Ascending aorta (tissue), 2 donors: ENCODE data around the gene CRABP2. TPM values are rescaled to one million over a fixed set of nuclear protein-coding genes. Genes with fewer than 3 reads are reported as not detected.

Experiments used
- DNase-seq, 2 donors: peaks; one replicate each; pipeline ENCODE4 v3.0.0-alpha.2; 2019; ENCODE audit warnings: low spot score in 2 of 2
- H3K27ac ChIP-seq, 2 donors: fragments of 200-600 bp; sonication (generic); one replicate each; pipeline ENCODE4 v1.5.1; 2016 to 2017; ENCODE audit warnings: mild to moderate bottlenecking in 1 of 2
- H3K27me3 ChIP-seq: fragments of 200-600 bp; sonication (generic); one replicate; pipeline ENCODE4 v1.5.1; 2017
- H3K36me3 ChIP-seq, 2 donors: fragments of 200-600 bp; sonication (generic); one replicate each; pipeline ENCODE4 v1.5.1; 2016
- H3K4me1 ChIP-seq, 2 donors: fragments of 200-600 bp; sonication (generic); one replicate each; pipeline ENCODE4 v1.5.1; 2016 to 2017; ENCODE audit warnings: mild to moderate bottlenecking in 1 of 2
- H3K4me3 ChIP-seq, 2 donors: fragments of 200-600 bp; sonication (generic); one replicate each; pipeline ENCODE4 v1.5.1; 2016 to 2017; ENCODE audit warnings: mild to moderate bottlenecking in 1 of 2
- H3K9me3 ChIP-seq, 2 donors: fragments of 200-600 bp; sonication (generic); one replicate each; pipeline ENCODE4 v1.5.1; 2016
- CTCF ChIP-seq, 3 experiments: fragments of 200-600 bp in 2 of 3; fragments of 450-650 bp in 1 of 3; sonication (generic) in 2 of 3; IDR thresholded peaks; one replicate each; pipeline ENCODE4 v1.5.1; 2016 to 2019; ENCODE audit warnings: antibody characterized with exemption in 3 of 3, mild to moderate bottlenecking in 1 of 3, moderate library complexity in 1 of 3
- intact Hi-C: fragments of 100-400 bp; cut with DNase I; formaldehyde crosslinking; loops from one replicate; pipeline ENCODE4 v1.15.1; 2023
- total RNA-seq: library from RNA; depleted of rRNA; stranded (reverse); fragments of >200 nt; gene quantifications from one replicate; pipeline ENCODE4 v1.1.0, GENCODE V29; 2016

Gene CRABP2
- total RNA-seq, 1 donor from 2014 or later: not detected

DNA sequence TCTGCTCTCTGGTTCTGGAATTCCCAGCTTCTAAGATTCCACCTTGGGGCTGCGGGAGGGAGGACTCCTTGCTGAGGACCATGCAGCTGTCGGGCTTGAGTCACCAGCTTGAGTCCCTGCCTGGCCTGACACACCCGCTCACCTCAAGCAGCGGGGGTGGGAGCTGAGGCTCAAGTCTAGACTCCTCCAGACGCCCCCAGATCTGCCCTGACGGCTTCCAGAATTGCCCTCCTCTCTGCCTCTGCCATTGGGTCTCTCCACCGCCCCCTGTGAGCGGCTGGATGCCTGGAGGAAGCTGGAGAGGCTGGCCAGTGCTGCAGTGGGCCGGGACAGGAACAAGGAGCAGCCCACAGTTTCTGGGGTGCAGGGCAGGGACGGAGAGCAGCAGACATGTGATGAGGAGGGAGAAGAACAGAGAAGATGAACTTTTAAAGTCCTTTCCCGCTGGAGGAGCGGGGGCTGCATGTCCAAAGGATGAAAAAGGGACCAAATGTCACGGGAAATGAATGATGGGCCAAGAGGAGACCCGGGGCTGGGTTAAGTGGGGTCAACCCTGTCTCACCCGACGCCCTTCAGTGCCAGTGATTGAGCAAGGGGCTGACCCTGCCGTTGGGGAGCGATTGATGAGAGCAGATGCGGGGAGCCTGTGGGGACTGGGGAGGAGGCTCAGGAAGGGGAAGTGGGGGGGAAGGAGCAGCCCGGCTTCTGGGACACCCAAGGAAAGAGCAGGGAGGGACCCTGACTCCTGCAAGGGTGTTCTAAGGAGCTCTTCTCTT, 13.5 kb downstream of the CRABP2 start:
- Histone ChIP-seq H3K36me3 (no peaks in the 10 kb centered on the region), H3K27ac (no peak overlapping the region), H3K4me3 (no peak overlapping the region), H3K9me3 (no peaks in the 10 kb centered on the region), H3K4me1 (peaks cover 3 to 8% of the 10 kb centered on the region in 2 donors), H3K27me3 (peaks cover 8% of the 10 kb centered on the region)
- DNase-seq: no peak
- intact Hi-C loops: loop anchor here (10.0 kb wide), 1 partner anchor 203 kb away; the partner anchor contains the start of gene PEAR1
- TF ChIP-seq CTCF (IDR thresholded peaks at IDR 0.05): no peak

GRCh38 chr1:156691191-156691590, 14.2 kb downstream of the CRABP2 start:
- intact Hi-C loops: loop anchor here (10.0 kb wide), 1 partner anchor 204 kb away; the partner anchor contains the start of gene PEAR1
- no peak overlapping the region for H3K4me3 ChIP-seq
- no peak overlapping the region for H3K27ac ChIP-seq
- DNase-seq: no peak
- H3K4me1 ChIP-seq: peaks cover 3 to 8% of the 10 kb centered on the region in 2 donors
- no peak for TF ChIP-seq CTCF (IDR thresholded peaks at IDR 0.05)
- H3K9me3 ChIP-seq: no peaks in the 10 kb centered on the region
- H3K36me3 ChIP-seq: no peaks in the 10 kb centered on the region
- peaks cover 8% of the 10 kb centered on the region for H3K27me3 ChIP-seq

GRCh38 chr1:156690675-156691036, 14.7 kb downstream of the CRABP2 start:
- no peak for TF ChIP-seq CTCF (IDR thresholded peaks at IDR 0.05)
- Histone ChIP-seq H3K4me3 (no peak overlapping the region), H3K36me3 (no peaks in the 10 kb centered on the region), H3K4me1 (peaks cover 3 to 8% of the 10 kb centered on the region in 2 donors), H3K9me3 (no peaks in the 10 kb centered on the region), H3K27ac (no peak overlapping the region), H3K27me3 (peaks cover 8% of the 10 kb centered on the region)
- intact Hi-C loops: loop anchor here (10.0 kb wide), 1 partner anchor 204 kb away; the partner anchor contains the start of gene PEAR1
- DNase-seq: no peak

GRCh38 chr1:156689953-156690674, 15.3 kb downstream of the CRABP2 start:
- Histone ChIP-seq H3K4me3 (peak overlapping the region in 1 of 2 donors; percentile 41), H3K27me3 (peaks cover 8% of the 10 kb centered on the region), H3K4me1 (peaks cover 3 to 8% of the 10 kb centered on the region in 2 donors), H3K9me3 (no peaks in the 10 kb centered on the region), H3K36me3 (no peaks in the 10 kb centered on the region), H3K27ac (no peak overlapping the region)
- TF ChIP-seq CTCF (IDR thresholded peaks at IDR 0.05): no peak
- intact Hi-C loops: loop anchor here (1.0 to 10.0 kb wide), 3 partner anchors 16 to 205 kb away; partner anchors contain the start of gene PEAR1
- DNase-seq: no peak

GRCh38 chr1:156689035-156689952, 16.1 kb downstream of the CRABP2 start:
- intact Hi-C loops: loop anchor here (1.0 kb wide), 2 partner anchors 17 to 36 kb away; no protein-coding TSS in a partner anchor
- Histone ChIP-seq H3K36me3 (no peaks in the 10 kb centered on the region), H3K27ac (no peak overlapping the region), H3K4me3 (peak overlapping the region in 1 of 2 donors; percentile 41), H3K4me1 (peaks cover 3 to 8% of the 10 kb centered on the region in 2 donors), H3K9me3 (no peaks in the 10 kb centered on the region), H3K27me3 (peaks cover 8% of the 10 kb centered on the region)
- peak in 1 of 2 donors; percentile 89 for DNase-seq
- peak; percentile 92 to 97 (median 95) for TF ChIP-seq CTCF (IDR thresholded peaks at IDR 0.05)
